MCF 10A (cell line): ENCODE measurements around the gene BLOC1S1. TPM values are rescaled to one million over a fixed set of nuclear protein-coding genes. Genes with fewer than 3 reads are reported as not detected.

Experiments used
- BruUV-seq: library from RNA; stranded (reverse); fragments of 400-500 nt; replicated peaks from 2 replicates; lab custom pipeline; 2021; lab: Mats Ljungman, UMichigan
- CTCF ChIA-PET: fragments of 300-600 bp; sonication (Branson Sonifier 250); formaldehyde crosslinking; extraction: SDS; loops from one replicate; lab custom pipeline; 2021; ENCODE audit warnings: antibody characterized with exemption, inconsistent platforms; lab: Yijun Ruan, JAX
- POLR2A ChIA-PET: fragments of 300-600, 350-650 bp; sonication (Branson Sonifier 250); formaldehyde crosslinking; extraction: SDS; loops from one replicate; lab custom pipeline; 2020; ENCODE audit warnings: antibody characterized with exemption, inconsistent platforms; lab: Yijun Ruan, JAX
- DNase-seq: peaks from one replicate; pipeline ENCODE4 v3.0.0-alpha.2; 2018; ENCODE audit not compliant: unreplicated experiment
- H3K27ac Mint-ChIP-seq: one replicate; pipeline ENCODE4 v1.8.0; 2022; ENCODE audit warnings: mild to moderate bottlenecking, low read depth, mixed read lengths; ENCODE audit not compliant: unreplicated experiment
- H3K27me3 Mint-ChIP-seq: one replicate; pipeline ENCODE4 v1.8.0; 2022; ENCODE audit warnings: mixed read lengths; ENCODE audit not compliant: insufficient read depth, unreplicated experiment
- H3K36me3 Mint-ChIP-seq: one replicate; pipeline ENCODE4 v1.8.0; 2022; ENCODE audit warnings: mild to moderate bottlenecking, moderate library complexity, mixed read lengths; ENCODE audit not compliant: insufficient read depth, unreplicated experiment
- H3K4me1 Mint-ChIP-seq: one replicate; pipeline ENCODE4 v1.8.0; 2022; ENCODE audit warnings: mixed read lengths; ENCODE audit not compliant: insufficient read depth, unreplicated experiment
- H3K4me3 Mint-ChIP-seq: one replicate; pipeline ENCODE4 v1.8.0; 2022; ENCODE audit warnings: mild to moderate bottlenecking, moderate library complexity, mixed read lengths; ENCODE audit not compliant: unreplicated experiment
- H3K9me3 Mint-ChIP-seq: one replicate; pipeline ENCODE4 v1.8.0; 2022; ENCODE audit warnings: mixed read lengths; ENCODE audit not compliant: unreplicated experiment
- CTCF ChIP-seq: fragments of 200-600 bp; IDR thresholded peaks from one replicate; pipeline ENCODE4 v1.8.0; 2022; ENCODE audit warnings: antibody characterized with exemption, mild to moderate bottlenecking; ENCODE audit not compliant: unreplicated experiment
- intact Hi-C: fragments of 100-400 bp; cut with micrococcal nuclease; formaldehyde crosslinking; loops from 2 replicates; pipeline ENCODE4 v1.14.1; 2022
- total RNA-seq: library from RNA; stranded (reverse); gene quantifications from 2 replicates; pipeline ENCODE4 v1.2.3, GENCODE V29; 2022

BLOC1S1 gene
- total RNA-seq, 1 experiment from 2014 or later = 75.8 TPM

GRCh38 chr12:55726971-55727370, 11.1 kb downstream of the BLOC1S1 start:
- intact Hi-C loops = no loop called here
- BruUV-seq = no TSS peak
- H3K9me3 Mint-ChIP-seq = no peaks in the 10 kb centered on the region
- no peaks in the 10 kb centered on the region for H3K27me3 Mint-ChIP-seq
- CTCF ChIA-PET = interaction anchor here (0.7 kb wide), 1 partner anchor 28 kb away, joined by 5 read pairs; no protein-coding TSS in a partner anchor
- peak overlapping the region; percentile 66 for H3K27ac Mint-ChIP-seq
- peaks cover 42% of the 10 kb centered on the region for H3K36me3 Mint-ChIP-seq
- peaks cover 22% of the 10 kb centered on the region for H3K4me1 Mint-ChIP-seq
- DNase-seq = no peak
- POLR2A ChIA-PET = interaction anchor here (0.5 to 1.5 kb wide), 2 partner anchors 10 to 93 kb away, joined by 3 to 5 read pairs; partner anchors contain the start of gene BLOC1S1
- TF ChIP-seq CTCF = no peak
- peak overlapping the region; percentile 76 for H3K4me3 Mint-ChIP-seq

- peaks cover 22% of the 10 kb centered on the region for H3K4me1 Mint-ChIP-seq
- no TSS peak for BruUV-seq
- POLR2A ChIA-PET = interaction anchor here (1.5 to 2.4 kb wide), 2 partner anchors 11 to 205 kb away, joined by 5 to 11 read pairs; partner anchors contain the start of gene BLOC1S1
Measured at GRCh38 chr12:55727643-55728185, 11.9 kb downstream of the BLOC1S1 start.

GRCh38 chr12:55728186-55728938, 12.5 kb downstream of the BLOC1S1 start:
- no peaks in the 10 kb centered on the region for H3K9me3 Mint-ChIP-seq
- H3K36me3 Mint-ChIP-seq = peaks cover 47% of the 10 kb centered on the region
- peaks cover 22% of the 10 kb centered on the region for H3K4me1 Mint-ChIP-seq
- no peak for TF ChIP-seq CTCF
- no TSS peak for BruUV-seq
- POLR2A ChIA-PET = interaction anchor here (1.0 to 3.1 kb wide), 14 partner anchors 11 to 1403 kb away, joined by 3 to 41 read pairs (median 8); partner anchors contain the start of genes BLOC1S1, COPZ1, ORMDL2 and PYM1
- peak; percentile 62 for DNase-seq
- peak overlapping the region; percentile 76 for H3K4me3 Mint-ChIP-seq
- intact Hi-C loops = loop anchor here (2.0 kb wide), 1 partner anchor 48 kb away; a partner anchor contains a TSS
- CTCF ChIA-PET = interaction anchor here (0.7 to 2.8 kb wide), 2 partner anchors 12 to 137 kb away, joined by 3 to 40 read pairs; no protein-coding TSS in a partner anchor
- peak overlapping the region; percentile 82 for H3K27ac Mint-ChIP-seq
- no peaks in the 10 kb centered on the region for H3K27me3 Mint-ChIP-seq

More at GRCh38 chr12:55727643-55728185, 11.9 kb downstream of the BLOC1S1 start:
- Mint-ChIP-seq H3K4me3 (peak overlapping the region; percentile 76), H3K27ac (peak overlapping the region; percentile 66), H3K27me3 (no peaks in the 10 kb centered on the region), H3K9me3 (no peaks in the 10 kb centered on the region), H3K36me3 (peaks cover 48% of the 10 kb centered on the region)
- intact Hi-C loops = loop anchor here (2.0 kb wide), 1 partner anchor 47 kb away; a partner anchor contains a TSS
- no peak for TF ChIP-seq CTCF
- peak; percentile 43 for DNase-seq
- CTCF ChIA-PET = interaction anchor here (0.7 kb wide), 2 partner anchors 28 to 138 kb away, joined by 3 to 5 read pairs; no protein-coding TSS in a partner anchor
